ENCODE measurements around the gene SPATA13. TPM values are rescaled to one million over a fixed set of nuclear protein-coding genes. Genes with fewer than 3 reads are reported as not detected.

Gene SPATA13
- total RNA-seq, 1 experiment from 2014 or later = 43.0 TPM

DNA sequence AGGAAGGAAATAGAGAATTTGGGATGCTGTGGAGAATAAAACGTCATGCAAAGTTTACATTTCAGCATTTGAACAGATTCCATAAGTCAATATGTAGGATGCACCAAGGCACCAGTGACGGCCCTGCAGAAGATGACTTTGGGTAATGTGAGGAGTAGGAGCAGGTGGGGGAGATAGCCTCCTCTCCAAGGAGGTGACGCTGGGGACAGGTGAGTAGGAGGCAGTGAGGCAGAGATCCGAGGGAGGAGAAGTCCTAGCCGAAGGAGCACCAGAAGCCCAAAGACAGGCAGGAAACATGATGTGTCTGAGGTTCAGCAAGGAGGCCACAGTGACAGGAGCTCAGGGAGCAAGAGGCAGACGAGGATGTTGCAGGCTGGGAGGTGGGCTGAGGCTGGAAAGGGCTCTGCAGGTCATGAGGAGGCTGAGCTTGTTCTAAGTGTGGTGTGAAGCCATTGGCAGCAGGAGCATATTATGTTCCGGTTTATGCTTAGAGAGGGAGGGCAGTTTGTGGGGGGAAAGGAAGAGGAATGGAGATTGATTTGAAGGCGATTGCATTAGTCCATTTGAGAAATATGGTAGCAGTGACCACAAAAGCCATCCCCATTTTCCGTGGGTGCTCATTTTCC, 93.1 kb downstream of the SPATA13 start:
- no TSS peak for BruUV-seq (replicated peaks)
- H3K27me3 ChIP-seq (ENCODE audit: low read length) = no peaks in the 10 kb centered on the region
- H3K4me2 ChIP-seq (ENCODE audit: low read length) = no peak overlapping the region
- H3K9me2 ChIP-seq (replicated peaks; ENCODE audit: low read length) = no peaks in the 10 kb centered on the region
- no peaks in the 10 kb centered on the region for H3K79me2 ChIP-seq (ENCODE audit: low read length)
- TF ChIP-seq, protein P1, sequence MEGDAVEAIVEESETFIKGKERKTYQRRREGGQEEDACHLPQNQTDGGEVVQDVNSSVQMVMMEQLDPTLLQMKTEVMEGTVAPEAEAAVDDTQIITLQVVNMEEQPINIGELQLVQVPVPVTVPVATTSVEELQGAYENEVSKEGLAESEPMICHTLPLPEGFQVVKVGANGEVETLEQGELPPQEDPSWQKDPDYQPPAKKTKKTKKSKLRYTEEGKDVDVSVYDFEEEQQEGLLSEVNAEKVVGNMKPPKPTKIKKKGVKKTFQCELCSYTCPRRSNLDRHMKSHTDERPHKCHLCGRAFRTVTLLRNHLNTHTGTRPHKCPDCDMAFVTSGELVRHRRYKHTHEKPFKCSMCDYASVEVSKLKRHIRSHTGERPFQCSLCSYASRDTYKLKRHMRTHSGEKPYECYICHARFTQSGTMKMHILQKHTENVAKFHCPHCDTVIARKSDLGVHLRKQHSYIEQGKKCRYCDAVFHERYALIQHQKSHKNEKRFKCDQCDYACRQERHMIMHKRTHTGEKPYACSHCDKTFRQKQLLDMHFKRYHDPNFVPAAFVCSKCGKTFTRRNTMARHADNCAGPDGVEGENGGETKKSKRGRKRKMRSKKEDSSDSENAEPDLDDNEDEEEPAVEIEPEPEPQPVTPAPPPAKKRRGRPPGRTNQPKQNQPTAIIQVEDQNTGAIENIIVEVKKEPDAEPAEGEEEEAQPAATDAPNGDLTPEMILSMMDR (conservative IDR thresholded peaks at IDR 0.05; ENCODE audit: low read depth, low read length) = no peak
- TF ChIP-seq EZH2phosphoT487 (IDR thresholded peaks at IDR 0.05; ENCODE audit: borderline replicate concordance, low read length) = no peak
- no peak for DNase-seq
- H3K27ac ChIP-seq (ENCODE audit: low read length) = no peak overlapping the region
- intact Hi-C loops (cut with micrococcal nuclease) = no loop called here
- no peaks in the 10 kb centered on the region for H3K9me3 ChIP-seq (ENCODE audit: low read length)
- H3K9ac ChIP-seq (ENCODE audit: low read length) = no peak overlapping the region
- no peak overlapping the region for H3K4me3 ChIP-seq (ENCODE audit: low read length)
- no peaks in the 10 kb centered on the region for H3K4me1 ChIP-seq (ENCODE audit: insufficient read depth, low read length)
- ChIA-PET POLR2A (ENCODE audit: unreplicated experiment) (no interaction called here), CTCF (no interaction called here)
- no peak for ATAC-seq
- H3F3A ChIP-seq (ENCODE audit: low read length, unreplicated experiment) = no peaks in the 10 kb centered on the region
- H4K20me1 ChIP-seq (ENCODE audit: low read length) = no peaks in the 10 kb centered on the region
- peaks cover 7% of the 10 kb centered on the region; the same call in 1 of the 2 replicates for H3K36me3 ChIP-seq (ENCODE audit: low read depth, low read length)
- H2AFZ ChIP-seq (ENCODE audit: low read length) = no peak overlapping the region

DNA sequence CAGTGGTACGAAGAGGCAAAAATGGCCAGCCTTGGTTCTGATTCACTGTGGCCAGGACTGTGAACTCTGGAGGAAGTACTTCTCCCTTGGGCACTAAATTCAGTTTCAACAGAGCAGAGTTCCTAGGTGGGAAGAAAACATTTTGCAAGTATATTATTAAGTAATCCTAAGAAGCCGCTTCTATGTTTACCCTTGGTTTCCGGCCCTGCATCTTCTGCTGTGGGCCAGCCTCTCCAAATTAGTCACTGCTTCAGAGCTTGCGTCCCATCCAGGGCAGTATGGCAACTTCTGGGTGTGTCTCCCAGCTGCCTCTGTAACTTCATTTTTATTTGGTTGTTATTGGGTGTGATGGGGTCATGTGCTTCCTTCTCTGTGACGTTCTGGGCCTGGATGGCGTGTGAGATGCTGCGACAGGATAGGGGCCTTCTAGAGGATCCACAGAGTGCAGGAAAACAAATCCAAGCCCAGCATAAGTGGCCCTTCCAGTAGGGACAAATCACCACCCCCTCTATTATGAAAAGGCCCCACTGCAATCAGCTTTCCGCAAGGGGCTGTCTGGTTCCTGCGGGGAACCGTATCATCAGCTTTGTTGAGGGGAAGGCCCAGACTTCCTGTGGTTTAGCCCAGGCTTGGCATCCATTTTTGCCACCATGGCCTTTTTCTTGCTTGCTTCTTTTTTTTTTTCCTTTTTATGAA, 93.8 kb downstream of the SPATA13 start:
- Histone ChIP-seq H3K79me2 (ENCODE audit: low read length) (no peaks in the 10 kb centered on the region), H3F3A (ENCODE audit: low read length, unreplicated experiment) (no peaks in the 10 kb centered on the region), H3K36me3 (ENCODE audit: low read depth, low read length) (peaks cover 7% of the 10 kb centered on the region; the same call in 1 of the 2 replicates), H3K9ac (ENCODE audit: low read length) (no peak overlapping the region), H3K4me1 (ENCODE audit: insufficient read depth, low read length) (no peaks in the 10 kb centered on the region), H2AFZ (ENCODE audit: low read length) (no peak overlapping the region), H3K27me3 (ENCODE audit: low read length) (no peaks in the 10 kb centered on the region), H3K9me2 (replicated peaks; ENCODE audit: low read length) (no peaks in the 10 kb centered on the region), H4K20me1 (ENCODE audit: low read length) (no peaks in the 10 kb centered on the region), H3K27ac (ENCODE audit: low read length) (no peak overlapping the region), H3K9me3 (ENCODE audit: low read length) (no peaks in the 10 kb centered on the region), H3K4me3 (ENCODE audit: low read length) (no peak overlapping the region), H3K4me2 (ENCODE audit: low read length) (no peak overlapping the region)
- no TSS peak for BruUV-seq (replicated peaks)
- ATAC-seq (no peak), DNase-seq (no peak)
- POLR2A ChIA-PET (ENCODE audit: unreplicated experiment) = no interaction called here
- CTCF ChIA-PET = no interaction called here
- TF ChIP-seq EZH2phosphoT487 (IDR thresholded peaks at IDR 0.05; ENCODE audit: borderline replicate concordance, low read length) (no peak), EZH2 (IDR thresholded peaks at IDR 0.05; ENCODE audit: low read length, unreplicated experiment) (no peak)
- TF ChIP-seq, protein P1 (conservative IDR thresholded peaks at IDR 0.05; ENCODE audit: low read depth, low read length) = no peak
- intact Hi-C loops (cut with micrococcal nuclease) = no loop called here

DNA sequence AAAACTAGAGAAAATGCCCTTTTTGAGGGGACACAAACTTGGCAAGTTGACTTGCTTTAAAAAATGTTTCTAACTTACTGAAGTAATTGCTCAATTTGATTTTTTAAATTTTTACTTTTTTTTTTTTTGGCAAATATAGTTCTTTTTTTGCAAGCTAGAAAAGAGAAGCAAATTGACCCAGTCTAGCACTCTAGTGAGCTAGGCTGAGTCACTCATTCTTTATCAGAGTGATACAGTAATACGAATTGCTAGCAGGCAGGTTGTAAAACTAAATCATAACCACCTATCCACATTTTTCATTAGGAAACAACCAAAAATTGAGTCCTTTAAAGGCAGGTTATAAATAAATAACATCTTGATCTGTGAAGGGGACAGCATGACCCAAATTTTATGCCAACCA, 97.0 kb downstream of the SPATA13 start:
- no TSS peak for BruUV-seq (replicated peaks)
- ChIA-PET POLR2A (ENCODE audit: unreplicated experiment) (interaction anchor here (0.7 kb wide), 1 partner anchor 8 kb away, joined by 7 read pairs; no protein-coding TSS in a partner anchor), CTCF (no interaction called here)
- TF ChIP-seq EZH2 (IDR thresholded peaks at IDR 0.05; ENCODE audit: low read length, unreplicated experiment) (no peak), EZH2phosphoT487 (IDR thresholded peaks at IDR 0.05; ENCODE audit: borderline replicate concordance, low read length) (no peak)
- TF ChIP-seq, protein P1 (conservative IDR thresholded peaks at IDR 0.05; ENCODE audit: low read depth, low read length) = no peak
- ATAC-seq (no peak), DNase-seq (no peak)
- no peaks in the 10 kb centered on the region for H4K20me1 ChIP-seq (ENCODE audit: low read length)
- H3K27ac ChIP-seq (ENCODE audit: low read length) = no peak overlapping the region
- H3K79me2 ChIP-seq (ENCODE audit: low read length) = no peaks in the 10 kb centered on the region
- H2AFZ ChIP-seq (ENCODE audit: low read length) = no peak overlapping the region
- no peaks in the 10 kb centered on the region for H3F3A ChIP-seq (ENCODE audit: low read length, unreplicated experiment)
- no peaks in the 10 kb centered on the region for H3K27me3 ChIP-seq (ENCODE audit: low read length)
- no peak overlapping the region for H3K4me2 ChIP-seq (ENCODE audit: low read length)
- H3K4me3 ChIP-seq (ENCODE audit: low read length) = no peak overlapping the region
- no peaks in the 10 kb centered on the region for H3K4me1 ChIP-seq (ENCODE audit: insufficient read depth, low read length)
- H3K9me3 ChIP-seq (ENCODE audit: low read length) = no peaks in the 10 kb centered on the region
- H3K9me2 ChIP-seq (replicated peaks; ENCODE audit: low read length) = no peaks in the 10 kb centered on the region
- peaks cover 7% of the 10 kb centered on the region; the same call in 1 of the 2 replicates for H3K36me3 ChIP-seq (ENCODE audit: low read depth, low read length)
- intact Hi-C loops (cut with micrococcal nuclease) = no loop called here
- no peak overlapping the region for H3K9ac ChIP-seq (ENCODE audit: low read length)

All from PC-3 (cell line).